ENCODE measurements around the gene PIK3R6.

DNA sequence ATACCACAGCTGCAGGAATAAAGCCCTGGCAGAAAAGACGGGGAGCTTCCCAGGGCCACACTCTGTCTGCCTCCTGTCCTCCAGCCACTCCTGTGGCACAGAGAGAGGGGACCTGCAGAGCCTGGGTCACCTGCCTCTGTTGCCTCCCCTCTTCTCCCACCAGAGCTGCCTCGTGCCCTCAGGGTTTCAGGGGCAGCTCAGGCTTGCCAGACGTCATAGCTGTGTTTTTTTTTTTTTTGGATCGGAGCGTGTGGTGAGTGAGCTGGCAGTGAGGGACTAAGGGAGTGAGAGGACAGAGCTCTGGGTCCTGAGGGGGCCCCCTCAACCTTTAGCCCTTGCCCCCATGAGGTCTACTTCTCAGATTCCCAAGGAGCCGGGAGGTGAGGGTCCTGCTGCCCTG is 2.1 kb downstream of the PIK3R6 start:
- TF ChIP-seq EZH2 (IDR thresholded peaks at IDR 0.05; ENCODE audit: insufficient read depth, poor library complexity, severe bottlenecking): no peak
- TF ChIP-seq EZH2phosphoT487 (IDR thresholded peaks at IDR 0.05; ENCODE audit: insufficient read depth, low read depth): no peak
